ENCODE data around the gene ZCCHC3. TPM values are rescaled to one million over a fixed set of nuclear protein-coding genes. Genes with fewer than 3 reads are reported as not detected.

Gene ZCCHC3
- total and polyA plus RNA-seq, 8 donors: 4.2 to 10.7 (median 6.2) TPM

DNA sequence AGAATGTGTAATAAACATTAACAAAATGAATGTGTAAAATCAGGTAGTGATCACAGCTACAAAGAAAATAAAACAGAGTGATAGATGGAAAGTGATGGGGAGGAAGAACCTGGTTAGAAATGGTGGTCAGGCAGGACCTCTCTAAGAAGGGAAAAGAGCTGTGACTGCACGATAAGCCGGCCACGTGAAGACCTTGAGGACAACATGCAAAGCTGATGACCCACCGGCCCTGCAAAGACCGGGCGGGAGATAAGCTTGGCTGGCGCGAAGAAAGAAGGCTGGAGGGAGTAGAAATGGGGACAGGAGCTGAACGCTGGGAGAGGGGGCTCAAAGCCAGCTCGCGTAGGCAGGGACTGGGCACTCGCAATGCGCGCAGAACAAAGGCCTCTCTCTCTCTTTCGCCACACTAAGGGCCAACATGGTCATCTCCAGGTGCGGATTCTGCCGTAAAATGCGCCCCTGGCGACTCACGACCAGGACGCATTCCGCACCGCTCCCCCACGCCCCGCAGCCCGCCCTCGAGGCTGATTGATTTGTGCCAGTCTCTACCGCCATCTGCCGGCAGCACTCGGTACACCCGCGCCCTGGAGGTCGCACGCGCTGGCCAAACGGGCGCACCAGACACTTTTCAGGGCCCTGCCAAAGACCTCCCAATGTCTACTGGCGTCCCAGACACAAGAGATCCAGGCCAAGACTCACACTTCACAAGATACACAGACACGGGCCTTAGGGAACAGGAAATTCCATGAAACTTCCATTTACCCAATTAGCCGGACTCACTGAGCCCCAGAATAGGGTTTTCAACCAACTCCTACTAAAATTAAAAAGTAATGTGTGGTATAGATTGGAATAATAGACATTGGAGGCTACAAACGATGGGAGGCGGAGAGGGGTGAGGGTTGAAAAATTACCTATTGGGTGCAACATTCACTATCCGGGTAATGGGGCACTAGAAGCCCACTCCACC lies 30.5 kb upstream of the ZCCHC3 start:
- peak; percentile 74 to 95 (median 90) for DNase-seq
- no peak overlapping the region for H3K27ac ChIP-seq
- intact Hi-C loops (cut with DNase I): no loop called here
- TF ChIP-seq, protein P1, sequence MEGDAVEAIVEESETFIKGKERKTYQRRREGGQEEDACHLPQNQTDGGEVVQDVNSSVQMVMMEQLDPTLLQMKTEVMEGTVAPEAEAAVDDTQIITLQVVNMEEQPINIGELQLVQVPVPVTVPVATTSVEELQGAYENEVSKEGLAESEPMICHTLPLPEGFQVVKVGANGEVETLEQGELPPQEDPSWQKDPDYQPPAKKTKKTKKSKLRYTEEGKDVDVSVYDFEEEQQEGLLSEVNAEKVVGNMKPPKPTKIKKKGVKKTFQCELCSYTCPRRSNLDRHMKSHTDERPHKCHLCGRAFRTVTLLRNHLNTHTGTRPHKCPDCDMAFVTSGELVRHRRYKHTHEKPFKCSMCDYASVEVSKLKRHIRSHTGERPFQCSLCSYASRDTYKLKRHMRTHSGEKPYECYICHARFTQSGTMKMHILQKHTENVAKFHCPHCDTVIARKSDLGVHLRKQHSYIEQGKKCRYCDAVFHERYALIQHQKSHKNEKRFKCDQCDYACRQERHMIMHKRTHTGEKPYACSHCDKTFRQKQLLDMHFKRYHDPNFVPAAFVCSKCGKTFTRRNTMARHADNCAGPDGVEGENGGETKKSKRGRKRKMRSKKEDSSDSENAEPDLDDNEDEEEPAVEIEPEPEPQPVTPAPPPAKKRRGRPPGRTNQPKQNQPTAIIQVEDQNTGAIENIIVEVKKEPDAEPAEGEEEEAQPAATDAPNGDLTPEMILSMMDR (IDR thresholded peaks at IDR 0.05): peak; percentile 94 to 98 (median 96)
- no peak for FAIRE-seq
- no peaks in the 10 kb centered on the region for H3K36me3 ChIP-seq
- H3K4me3 ChIP-seq: peak overlapping the region; percentile 21 to 52 (median 34)
- peaks cover 0 to 3% (median 0%) of the 10 kb centered on the region in 3 donors for H3K4me1 ChIP-seq
- H3K9me3 ChIP-seq: no peaks in the 10 kb centered on the region
- no peaks in the 10 kb centered on the region for H3K27me3 ChIP-seq
- peak; percentile 93 to 100 (median 98) for ATAC-seq
- 6 to 7% methylated on average over 37 to 43 of the region's 43 CpGs for WGBS, 2 donors

DNA sequence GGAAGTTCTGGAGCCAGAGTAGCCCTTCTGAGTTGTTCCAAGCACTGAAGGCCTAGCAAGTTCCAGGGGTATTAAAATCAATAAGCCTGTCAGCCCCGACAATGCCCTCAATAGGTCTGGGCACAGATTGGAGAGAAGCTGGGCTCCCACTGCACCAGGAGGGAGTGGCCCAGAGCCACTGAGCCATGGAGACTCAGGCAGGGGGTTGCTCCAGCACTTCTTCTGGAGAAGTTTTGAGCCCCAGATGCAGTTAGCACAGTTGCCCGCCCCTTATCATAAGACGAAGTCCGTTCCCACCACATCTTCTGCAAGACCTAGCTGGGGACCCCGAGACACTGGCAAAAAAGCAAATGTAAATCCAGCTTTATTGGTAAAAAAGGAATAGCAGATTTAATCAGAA lies 26.9 kb upstream of the ZCCHC3 start:
- TF ChIP-seq, protein P1 (IDR thresholded peaks at IDR 0.05): no peak
- H3K4me1 ChIP-seq: peaks cover 0 to 3% (median 0%) of the 10 kb centered on the region in 3 donors
- H3K27me3 ChIP-seq: no peaks in the 10 kb centered on the region
- no peak for ATAC-seq
- intact Hi-C loops (cut with DNase I): no loop called here
- FAIRE-seq: no peak
- 76 to 84% methylated on average over 5 of the region's 5 CpGs for WGBS, 2 donors
- no peak overlapping the region for H3K27ac ChIP-seq
- H3K36me3 ChIP-seq: no peaks in the 10 kb centered on the region
- no peak overlapping the region for H3K4me3 ChIP-seq
- DNase-seq: no peak
- H3K9me3 ChIP-seq: no peaks in the 10 kb centered on the region

DNA sequence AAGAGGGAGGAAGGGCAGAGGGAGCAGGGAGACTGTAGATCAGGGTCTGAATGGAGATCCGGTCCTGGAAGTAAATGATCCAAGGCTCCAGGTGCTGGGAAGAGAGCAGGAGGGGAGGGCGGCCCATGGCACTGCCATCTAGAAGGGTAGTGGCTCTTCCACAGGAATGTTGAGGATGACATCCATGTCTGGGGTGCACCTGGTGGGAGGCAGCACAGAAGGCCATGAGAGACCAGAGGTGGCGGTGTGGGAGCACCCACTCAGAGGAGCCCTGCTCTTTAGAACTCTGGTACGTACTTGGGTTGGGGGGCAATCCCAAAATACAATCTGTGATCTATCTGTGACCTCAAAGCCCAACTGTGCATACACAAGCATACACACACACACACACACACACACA lies 26.3 kb upstream of the ZCCHC3 start:
- peaks cover 0 to 3% (median 0%) of the 10 kb centered on the region in 3 donors for H3K4me1 ChIP-seq
- no peak overlapping the region for H3K4me3 ChIP-seq
- intact Hi-C loops (cut with DNase I): no loop called here
- TF ChIP-seq, protein P1 (IDR thresholded peaks at IDR 0.05): no peak
- no peak for DNase-seq
- 84 to 94% methylated on average over 4 of the region's 4 CpGs for WGBS, 2 donors
- no peaks in the 10 kb centered on the region for H3K36me3 ChIP-seq
- H3K27ac ChIP-seq: no peak overlapping the region
- H3K9me3 ChIP-seq: no peaks in the 10 kb centered on the region
- H3K27me3 ChIP-seq: no peaks in the 10 kb centered on the region
- no peak for ATAC-seq
- no peak for FAIRE-seq

DNA sequence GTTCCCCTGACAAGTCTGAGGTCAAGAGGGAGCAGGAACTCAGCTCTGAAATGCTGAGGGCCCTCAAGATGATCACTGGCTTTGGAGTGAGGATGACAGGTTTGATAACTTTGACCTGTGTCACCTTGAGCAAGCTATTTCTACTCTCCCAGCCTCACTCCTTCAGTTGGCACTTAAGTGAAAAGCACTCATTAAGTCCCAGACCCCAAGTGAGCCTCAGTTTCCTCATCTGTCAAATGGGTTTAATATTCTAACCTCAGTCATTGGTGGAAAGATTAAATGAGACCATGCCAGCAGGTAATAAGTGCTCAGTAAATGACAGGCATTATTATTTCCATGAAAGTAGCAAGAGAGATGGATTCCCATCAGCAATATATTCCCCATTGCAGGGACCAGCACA lies 25.8 kb upstream of the ZCCHC3 start:
- DNase-seq (no peak), FAIRE-seq (no peak)

More for the DNA sequence above, 25.8 kb upstream of the ZCCHC3 start:
- Histone ChIP-seq H3K4me1 (peaks cover 0 to 3% (median 0%) of the 10 kb centered on the region in 3 donors), H3K27me3 (no peaks in the 10 kb centered on the region), H3K27ac (no peak overlapping the region), H3K9me3 (no peaks in the 10 kb centered on the region), H3K36me3 (no peaks in the 10 kb centered on the region), H3K4me3 (no peak overlapping the region)
- no peak for ATAC-seq
- intact Hi-C loops (cut with DNase I): no loop called here
- TF ChIP-seq, protein P1 (IDR thresholded peaks at IDR 0.05): no peak
